Measurements from ENCODE around the gene EXOC4.

DNA sequence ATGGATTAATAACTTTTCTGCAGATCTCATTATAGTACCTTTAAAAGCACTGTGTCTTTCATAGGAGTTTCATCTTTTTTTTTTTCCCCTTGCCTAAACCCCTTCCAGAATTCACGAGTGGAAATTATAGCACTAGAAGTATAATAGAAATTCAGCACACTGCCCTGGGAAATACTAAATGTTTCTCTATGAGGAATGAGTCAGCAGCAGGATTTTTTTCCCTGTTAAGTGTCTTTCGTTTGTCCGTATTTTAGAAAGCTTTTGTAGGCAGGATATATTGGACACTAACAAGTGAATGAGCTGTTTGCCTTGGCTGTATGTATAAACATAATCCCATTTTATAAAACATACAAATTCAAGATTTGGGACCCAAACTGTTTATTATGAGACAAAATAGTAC is 105.8 kb downstream of the EXOC4 start:
- TF ChIP-seq ZNF274 (IDR thresholded peaks at IDR 0.05; ENCODE audit: low read depth, low read length) (no peak), YY1 (IDR thresholded peaks at IDR 0.05; ENCODE audit: insufficient read depth, insufficient read length) (no peak)

All from NT2/D1 (cell line).